GM12878 (cell line): ENCODE data around the gene DELE1. TPM values are rescaled to one million over a fixed set of nuclear protein-coding genes. Genes with fewer than 3 reads are reported as not detected.

Experiments used
- CEBPB ChIP-seq, 2 experiments: fragments of 150-350 bp in 1 of 2; IDR thresholded peaks; 2 replicates each; pipeline ENCODE4 v1.6.1; 2012 to 2014; ENCODE audit warnings: low read depth in 2 of 2, low read length in 2 of 2, borderline replicate concordance in 1 of 2, inconsistent platforms in 1 of 2
- EED ChIP-seq: sonication (generic); IDR thresholded peaks from 2 replicates; pipeline ENCODE4 v1.6.1; 2016; ENCODE audit warnings: antibody characterized with exemption, low read depth
- IKZF1 ChIP-seq: fragments of 450-650 bp; conservative IDR thresholded peaks from 2 replicates; pipeline ENCODE4 v1.6.1; 2017; ENCODE audit warnings: antibody characterized with exemption, mild to moderate bottlenecking
- IRF3 ChIP-seq: fragments of 450-650 bp; IDR thresholded peaks from 2 replicates; pipeline ENCODE4 v1.6.1; 2014; ENCODE audit warnings: mild to moderate bottlenecking
- LARP7 ChIP-seq: fragments of 450-650 bp; IDR thresholded peaks from 2 replicates; pipeline ENCODE4 v1.6.1; 2017; ENCODE audit warnings: mild to moderate bottlenecking
- RELB ChIP-seq: fragments of 450-650 bp; IDR thresholded peaks from 2 replicates; pipeline ENCODE4 v1.6.1; 2017; ENCODE audit warnings: low read depth, mild to moderate bottlenecking, moderate library complexity
- SUPT20H ChIP-seq: IDR thresholded peaks from 2 replicates; pipeline ENCODE4 v1.6.1; 2011; ENCODE audit warnings: low read depth, mild to moderate bottlenecking, low read length, moderate library complexity, borderline replicate concordance; ENCODE audit not compliant: control insufficient read depth
- TARDBP ChIP-seq: IDR thresholded peaks from 2 replicates; pipeline ENCODE4 v1.6.1; 2016; ENCODE audit warnings: borderline replicate concordance
- YBX1 ChIP-seq: fragments of 450-650 bp; IDR thresholded peaks from 2 replicates; pipeline ENCODE4 v1.6.1; 2016; ENCODE audit warnings: antibody characterized with exemption
- polyA plus RNA-seq, 11 experiments: library from polyadenylated mRNA; depleted of rRNA in 4 of 11; unstranded in 6 of 11; stranded (reverse) in 5 of 11; fragments of >200 nt; fragmentation: Nextera tagmentation in 4 of 11; fragmentation: Illumina TruSeq in 1 of 11; extraction: Ambion mirVana in 4 of 11; extraction: Trizol in 1 of 11; gene quantifications; 1 replicate in 1 of 11; 2 replicates in 10 of 11; pipeline versions ENCODE4 v1.2.1 to v1.2.3, GENCODE V29; 2011 to 2016; ENCODE audit warnings: inconsistent platforms in 2 of 11, missing spikeins in 2 of 11, low read depth in 1 of 11
- total RNA-seq, 4 experiments: library from RNA; depleted of rRNA in 3 of 4; stranded (reverse); fragments of >200 nt in 3 of 4; fragmentation: Illumina TruSeq in 1 of 4; extraction: Trizol in 1 of 4; gene quantifications; 2 replicates each; pipeline versions ENCODE4 v1.2.1 to v1.2.3, GENCODE V29; 2013 to 2021
- TF ChIP-seq, protein P1 (sequence below): IDR thresholded peaks from 2 replicates; pipeline ENCODE4 v1.6.1; 2012; ENCODE audit warnings: low read depth, low read length, improper control_type of control experiment
- TF ChIP-seq, protein P2 (sequence below): fragments of 450-650 bp; IDR thresholded peaks from 2 replicates; pipeline ENCODE4 v1.6.1; 2017; ENCODE audit warnings: mild to moderate bottlenecking, low read depth, inconsistent platforms; ENCODE audit not compliant: poor library complexity, severe bottlenecking

The DELE1 gene
- total and polyA plus RNA-seq, 10 of the 15 experiments (the other 5 are each of a cell fraction or from before 2014, with no cell fraction given) = 18.9 to 71.4 (median 47.6) TPM

GRCh38 chr5:141923448-141924313 is at the start of gene DELE1 (continued):
- TF ChIP-seq IRF3 = no peak
- TF ChIP-seq EED = peak; percentile 79
- TF ChIP-seq, protein P1, sequence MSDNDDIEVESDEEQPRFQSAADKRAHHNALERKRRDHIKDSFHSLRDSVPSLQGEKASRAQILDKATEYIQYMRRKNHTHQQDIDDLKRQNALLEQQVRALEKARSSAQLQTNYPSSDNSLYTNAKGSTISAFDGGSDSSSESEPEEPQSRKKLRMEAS = peak; percentile 72; the same call in 1 of the 2 replicates
- TF ChIP-seq YBX1 = no peak
- TF ChIP-seq IKZF1 = peak; percentile 96
- no peak for TF ChIP-seq CEBPB (IDR thresholded peaks at IDR 0.05; ENCODE audit: borderline replicate concordance in 1 of 2, low read depth in 2 of 2, low read length in 2 of 2)
- TF ChIP-seq RELB = peak; percentile 58; the same call in 1 of the 2 replicates
- peak; percentile 92 for TF ChIP-seq LARP7
- TF ChIP-seq, protein P2, sequence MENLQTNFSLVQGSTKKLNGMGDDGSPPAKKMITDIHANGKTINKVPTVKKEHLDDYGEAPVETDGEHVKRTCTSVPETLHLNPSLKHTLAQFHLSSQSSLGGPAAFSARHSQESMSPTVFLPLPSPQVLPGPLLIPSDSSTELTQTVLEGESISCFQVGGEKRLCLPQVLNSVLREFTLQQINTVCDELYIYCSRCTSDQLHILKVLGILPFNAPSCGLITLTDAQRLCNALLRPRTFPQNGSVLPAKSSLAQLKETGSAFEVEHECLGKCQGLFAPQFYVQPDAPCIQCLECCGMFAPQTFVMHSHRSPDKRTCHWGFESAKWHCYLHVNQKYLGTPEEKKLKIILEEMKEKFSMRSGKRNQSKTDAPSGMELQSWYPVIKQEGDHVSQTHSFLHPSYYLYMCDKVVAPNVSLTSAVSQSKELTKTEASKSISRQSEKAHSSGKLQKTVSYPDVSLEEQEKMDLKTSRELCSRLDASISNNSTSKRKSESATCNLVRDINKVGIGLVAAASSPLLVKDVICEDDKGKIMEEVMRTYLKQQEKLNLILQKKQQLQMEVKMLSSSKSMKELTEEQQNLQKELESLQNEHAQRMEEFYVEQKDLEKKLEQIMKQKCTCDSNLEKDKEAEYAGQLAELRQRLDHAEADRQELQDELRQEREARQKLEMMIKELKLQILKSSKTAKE = no peak
- no peak for TF ChIP-seq TARDBP
- TF ChIP-seq SUPT20H = no peak
- TF ChIP-seq, all 136 proteins: peak for 51
